Adrenal gland (tissue), 5 donors: ENCODE data around the gene KIAA0930.

Experiments
- CTCF ChIP-seq, 6 experiments: fragments of 450-650 bp in 4 of 6; fragments of 200-600 bp in 2 of 6; sonication (generic) in 1 of 6; IDR thresholded peaks; 1 replicate in 5 of 6; 2 replicates in 1 of 6; pipeline versions ENCODE4 v1.5.1 to v1.8.0; 2016 to 2021; ENCODE audit warnings: antibody characterized with exemption in 6 of 6, mild to moderate bottlenecking in 2 of 6, moderate library complexity in 1 of 6
- POLR2A ChIP-seq, 2 donors: fragments of 450-650 bp; IDR thresholded peaks; one replicate each; pipeline ENCODE4 v1.6.1; 2017; ENCODE audit warnings: antibody characterized with exemption in 2 of 2, mild to moderate bottlenecking in 2 of 2, moderate library complexity in 1 of 2
- donor health status: DM: no; HTN: no; CAD: no.

DNA sequence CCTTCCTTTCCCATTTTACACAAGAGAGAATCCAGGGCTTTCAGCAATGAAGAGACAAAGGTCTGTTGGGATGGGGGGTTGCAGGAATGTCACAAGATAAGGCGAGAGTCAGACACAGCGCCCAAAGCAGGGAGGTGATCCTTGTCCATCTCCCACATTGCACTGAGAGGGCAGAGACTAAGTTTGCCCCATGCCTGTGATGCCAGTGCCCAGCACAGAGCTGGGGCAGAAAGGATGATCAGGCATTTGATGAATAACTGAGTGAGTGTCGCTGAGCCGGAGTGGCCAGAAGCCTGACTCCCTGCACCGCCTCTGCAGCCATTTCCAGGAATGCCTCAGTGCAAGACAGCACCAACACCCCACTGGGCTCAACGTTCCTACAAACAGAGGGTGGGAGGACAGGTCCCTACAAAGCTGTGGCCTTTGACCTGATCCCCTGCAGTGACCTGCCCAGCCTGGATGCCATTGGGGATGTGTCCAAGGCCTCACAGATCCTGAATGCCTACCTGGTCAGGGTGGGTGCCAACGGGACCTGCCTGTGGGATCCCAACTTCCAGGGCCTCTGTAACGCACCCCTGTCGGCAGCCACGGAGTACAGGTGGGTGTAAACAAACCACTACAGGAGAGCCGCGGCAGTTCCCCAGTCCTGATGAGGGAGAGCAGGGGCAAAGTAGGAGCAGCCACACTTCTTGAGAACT lies 46.3 kb upstream of the KIAA0930 start:
- no peak for TF ChIP-seq CTCF (IDR thresholded peaks at IDR 0.05)
- TF ChIP-seq POLR2A (IDR thresholded peaks at IDR 0.05), result no peak
